GM18498 (cell line): ENCODE measurements around the gene COL1A1.

Experiments
- ATAC-seq: cut with Tn5 transposase; IDR thresholded peaks from one replicate; pipeline ENCODE4 v1.9.1; 2021; ENCODE audit warnings: mild to moderate bottlenecking, moderate library complexity; ENCODE audit not compliant: unreplicated experiment

Gene COL1A1

DNA sequence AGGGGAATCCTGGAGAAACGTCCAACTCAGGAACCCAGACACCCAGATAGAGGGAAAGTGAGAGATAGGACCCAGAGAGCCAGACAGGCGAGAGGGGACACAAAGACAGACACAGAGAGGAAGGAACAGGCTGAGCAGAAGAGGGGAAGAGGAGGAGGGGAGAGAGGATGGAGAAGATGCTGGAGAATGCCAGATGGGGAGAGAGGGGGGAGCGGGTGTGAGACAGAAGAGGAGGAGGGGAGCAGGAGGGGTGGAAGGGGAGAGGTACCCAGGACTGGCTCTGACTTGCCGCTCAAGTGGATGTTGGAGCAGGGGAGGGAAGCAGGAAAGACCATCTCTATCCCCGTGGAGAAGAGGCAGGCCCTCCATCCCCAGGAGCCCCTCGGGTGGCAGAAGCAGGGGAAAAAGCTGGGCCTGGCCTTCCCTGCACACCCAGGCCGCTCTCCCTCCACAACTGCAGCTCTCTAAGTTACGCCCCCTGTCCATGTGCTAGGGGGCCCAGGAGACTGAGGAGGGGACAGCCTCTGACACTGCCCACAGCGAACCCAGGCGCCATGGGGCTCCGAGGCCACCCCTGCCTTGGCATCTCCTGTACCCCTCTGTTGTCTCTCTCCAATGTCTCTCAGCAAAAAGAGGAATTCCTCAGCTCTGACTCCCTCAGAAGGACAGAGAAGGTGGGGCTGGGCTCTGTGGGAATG lies 55.8 kb downstream of the COL1A1 start:
- no peak for ATAC-seq

DNA sequence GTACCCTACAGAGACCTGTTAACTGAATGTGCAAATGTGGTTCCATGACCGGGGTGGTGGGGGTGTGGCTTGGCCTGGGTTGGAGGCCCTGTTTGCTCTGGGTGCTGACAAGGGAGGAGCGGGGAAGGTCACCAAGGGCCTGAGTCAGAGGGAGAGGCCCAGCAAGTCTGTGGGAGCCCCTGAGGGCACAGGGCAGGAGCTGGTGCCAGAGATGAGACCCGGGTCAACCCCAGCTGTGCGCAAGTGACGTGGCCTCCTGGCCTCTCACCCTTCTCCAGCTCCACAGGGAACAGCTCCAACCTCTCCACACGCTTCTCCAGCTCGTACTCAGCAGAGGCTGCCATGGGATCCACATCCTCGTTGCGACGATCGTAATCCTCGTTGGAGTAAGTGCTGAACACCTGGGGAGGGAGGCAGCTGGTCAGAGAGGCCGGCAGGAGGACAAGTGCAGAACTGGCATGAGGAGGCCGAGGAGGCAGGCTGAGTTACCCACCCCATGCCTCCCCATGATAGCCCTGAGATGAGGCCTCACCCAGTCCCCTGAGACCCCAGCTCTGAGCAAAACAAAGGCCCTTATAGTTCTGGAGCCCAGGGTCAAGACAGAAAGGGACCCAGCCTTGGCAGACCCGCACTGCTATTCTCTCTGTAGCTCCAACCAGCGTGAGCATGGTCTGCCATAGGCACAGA lies 56.4 kb downstream of the COL1A1 start:
- ATAC-seq: no peak

DNA sequence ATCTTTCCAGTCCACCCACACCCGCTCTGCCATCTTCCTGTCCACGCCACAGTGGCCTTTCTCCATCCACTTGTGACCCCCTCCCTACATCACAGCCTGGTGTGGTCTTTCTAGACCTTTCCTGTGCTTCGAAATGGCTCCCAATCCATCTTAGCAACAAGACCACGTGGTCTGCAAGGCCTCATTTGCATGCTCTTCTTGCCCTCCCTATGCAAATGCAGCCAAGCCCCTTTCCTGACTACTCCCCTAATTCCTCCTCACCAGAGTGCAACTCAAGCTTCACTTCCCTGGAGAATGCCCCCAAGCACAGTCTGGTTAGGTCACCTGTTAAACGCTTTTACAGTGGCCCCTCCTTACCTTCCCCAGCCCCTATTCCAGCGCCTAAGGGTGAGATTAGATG lies 57.1 kb downstream of the COL1A1 start:
- ATAC-seq: no peak

DNA sequence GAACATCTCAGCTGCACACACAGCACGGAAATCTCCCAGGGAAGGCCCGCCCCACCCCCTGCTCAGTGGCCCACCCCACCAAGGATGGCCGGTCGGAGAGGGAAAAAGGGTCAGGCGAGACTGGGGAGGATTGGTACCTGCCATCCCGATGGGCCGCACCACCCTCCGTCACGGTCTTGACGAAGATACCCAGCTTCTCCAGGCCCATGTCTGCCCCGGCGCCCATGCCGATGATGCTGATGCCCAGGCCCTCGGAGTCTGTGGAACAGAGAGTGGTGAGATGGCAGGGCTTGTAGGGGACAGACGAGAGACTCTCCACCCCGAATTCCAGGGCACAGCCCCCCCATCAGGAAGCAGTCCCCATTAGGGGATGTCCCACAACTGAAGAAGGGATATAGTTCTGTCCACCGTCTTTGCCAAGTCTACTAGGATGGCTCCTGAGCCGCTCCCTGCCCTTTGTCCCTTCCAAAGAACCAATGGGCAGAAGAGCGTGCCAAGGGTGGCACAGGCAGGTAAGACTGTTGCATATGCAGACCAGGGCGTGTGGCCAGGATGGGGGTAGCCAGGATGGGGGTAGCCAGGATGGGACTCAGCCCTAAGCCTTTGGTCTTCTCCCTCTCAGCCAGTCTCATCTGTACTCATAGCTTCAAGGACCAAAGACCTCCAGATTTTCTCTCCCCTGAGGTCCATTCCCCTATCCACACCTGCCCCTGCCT lies 57.8 kb downstream of the COL1A1 start:
- no peak for ATAC-seq

DNA sequence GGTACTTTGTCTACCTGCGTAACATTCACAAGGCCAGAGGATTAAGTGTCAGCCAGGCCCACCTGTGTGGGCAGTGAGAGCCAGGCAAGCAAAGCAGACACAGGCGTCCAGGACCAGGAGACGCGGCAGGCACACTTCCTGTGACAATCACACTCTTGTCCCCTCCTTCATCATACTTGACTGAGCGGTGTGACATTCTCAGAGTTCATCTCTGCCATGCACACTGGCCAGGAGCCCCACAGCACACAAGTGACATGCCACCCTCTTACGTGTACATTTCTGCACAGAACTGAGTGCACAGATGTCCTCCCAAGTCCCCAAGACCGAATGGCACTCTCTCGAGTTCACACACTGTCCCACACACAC lies 59.7 kb downstream of the COL1A1 start:
- ATAC-seq: no peak

DNA sequence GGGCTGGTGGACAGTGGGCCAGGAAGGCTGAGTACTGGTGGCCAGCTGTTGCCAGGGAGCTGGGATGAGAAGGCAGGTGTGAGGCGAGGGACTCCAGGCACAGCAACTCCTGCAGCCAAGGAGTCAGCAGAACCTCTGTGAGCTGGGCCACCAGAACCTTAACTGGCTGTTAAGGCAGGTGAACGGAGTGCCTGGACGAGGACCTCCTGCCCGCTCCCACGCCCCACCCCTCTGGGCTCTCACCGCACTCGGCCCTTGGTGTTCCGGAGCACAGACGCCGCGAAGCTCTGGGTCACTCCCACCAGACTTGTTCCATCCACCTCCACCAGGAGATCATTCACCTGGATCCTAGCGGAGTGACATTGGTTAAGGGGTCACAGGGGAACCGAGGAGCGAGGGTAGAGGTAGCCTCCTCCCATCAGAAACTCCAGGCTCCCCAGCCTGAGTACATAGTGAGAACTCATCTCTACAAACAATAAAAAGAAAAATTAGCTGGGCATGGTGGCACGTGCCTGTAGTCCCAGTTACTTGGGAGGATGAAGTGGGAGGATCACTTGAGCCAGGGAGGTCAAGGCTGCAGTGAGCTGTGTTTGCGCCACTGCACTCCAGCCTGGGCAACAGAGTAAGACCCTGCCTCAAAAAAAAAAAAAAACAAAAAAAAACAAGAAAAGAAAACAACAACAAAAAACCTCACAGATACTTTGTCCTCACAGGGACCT lies 60.2 kb downstream of the COL1A1 start:
- ATAC-seq: no peak

DNA sequence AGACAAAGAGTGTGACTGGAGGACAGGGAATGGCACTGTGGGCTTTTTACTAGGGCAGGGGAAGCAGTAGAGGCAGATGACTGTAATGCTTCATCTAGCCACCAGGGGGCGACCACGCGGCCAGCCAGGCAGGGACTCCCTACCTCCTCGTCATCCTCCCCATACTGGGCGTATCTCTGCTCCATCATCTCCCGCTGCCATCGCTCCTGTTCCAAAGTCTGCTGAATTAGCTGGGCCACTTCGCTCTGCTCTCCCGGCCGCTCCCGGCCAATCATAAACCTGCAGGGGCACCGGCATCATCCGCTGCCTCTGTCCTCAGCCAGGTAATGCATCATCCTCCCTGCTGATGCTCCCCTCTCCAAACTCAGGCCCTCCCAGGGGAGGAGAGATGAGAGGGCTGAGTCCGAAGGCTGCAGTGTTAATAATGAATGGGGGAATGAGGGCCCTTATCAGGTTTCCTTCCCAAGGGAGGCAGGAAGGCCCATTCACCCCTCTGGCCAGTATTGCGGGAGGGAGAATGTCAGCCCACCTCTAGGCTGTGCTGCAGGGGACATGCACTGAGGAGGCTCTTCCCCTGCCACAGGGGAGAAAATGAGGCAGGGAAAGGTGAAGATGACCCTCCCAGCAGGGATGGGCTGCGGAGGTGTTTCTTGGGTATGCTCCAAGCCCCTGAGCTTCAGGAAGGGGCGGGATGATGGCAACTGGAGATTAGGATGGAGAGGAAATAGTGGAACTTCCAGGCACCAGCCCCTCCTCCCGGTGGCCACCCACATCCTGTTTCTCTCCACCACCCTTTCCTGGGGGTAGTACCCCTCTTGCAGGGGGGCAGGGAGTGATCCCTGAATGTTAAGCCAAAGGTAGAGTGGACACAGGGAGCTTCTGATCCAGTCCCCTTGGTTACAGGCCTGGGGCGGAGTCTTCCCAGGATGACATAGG lies 61.2 kb downstream of the COL1A1 start:
- peak; percentile 62 for ATAC-seq

DNA sequence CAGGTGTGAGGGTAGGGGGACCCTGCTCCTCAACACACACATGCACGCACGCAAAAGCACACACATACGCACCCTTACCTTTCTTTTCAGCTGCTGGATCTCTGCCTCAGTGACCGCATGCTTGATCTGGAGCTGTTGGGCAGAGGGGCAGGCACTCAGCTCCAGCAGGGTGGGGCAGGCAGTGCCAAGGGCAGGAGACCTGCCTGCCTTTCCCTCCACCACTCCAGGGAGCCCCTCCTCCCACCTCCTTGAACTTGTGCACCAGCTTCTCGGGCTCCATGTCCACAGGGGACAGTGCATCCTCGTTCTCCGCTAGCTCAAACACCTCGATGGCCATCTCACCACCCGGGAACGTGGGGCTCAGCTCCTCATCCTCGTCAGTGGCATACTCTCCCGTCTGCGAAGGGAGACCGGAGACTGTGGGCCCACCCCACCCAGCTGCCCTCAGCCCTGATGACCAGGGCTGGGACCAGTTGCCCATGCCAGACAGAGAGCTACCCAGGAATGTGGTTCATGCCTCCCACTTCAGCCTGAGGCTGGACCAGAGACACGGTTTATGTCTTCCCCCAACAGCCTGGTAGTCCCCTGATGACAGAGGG lies 62.1 kb downstream of the COL1A1 start:
- no peak for ATAC-seq

DNA sequence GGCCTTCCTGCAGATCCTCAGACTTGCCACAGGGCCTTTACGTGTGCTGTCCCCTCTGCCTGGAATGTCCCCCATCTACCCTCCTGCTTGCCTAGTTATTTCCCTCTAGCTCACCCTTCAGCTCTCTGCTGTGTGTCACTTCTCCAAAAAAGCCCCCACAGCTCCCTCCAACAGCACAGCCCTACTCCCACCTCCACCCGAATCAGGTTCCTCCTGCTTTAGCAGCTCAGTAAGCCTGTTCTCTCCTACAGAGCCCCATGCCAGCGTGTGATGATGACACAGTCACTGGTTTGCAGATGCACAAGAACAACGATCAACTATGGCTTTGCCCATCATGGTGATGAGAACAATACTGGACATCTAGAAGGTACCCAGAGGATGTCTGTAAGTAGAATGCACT lies 64.4 kb downstream of the COL1A1 start:
- ATAC-seq: no peak

DNA sequence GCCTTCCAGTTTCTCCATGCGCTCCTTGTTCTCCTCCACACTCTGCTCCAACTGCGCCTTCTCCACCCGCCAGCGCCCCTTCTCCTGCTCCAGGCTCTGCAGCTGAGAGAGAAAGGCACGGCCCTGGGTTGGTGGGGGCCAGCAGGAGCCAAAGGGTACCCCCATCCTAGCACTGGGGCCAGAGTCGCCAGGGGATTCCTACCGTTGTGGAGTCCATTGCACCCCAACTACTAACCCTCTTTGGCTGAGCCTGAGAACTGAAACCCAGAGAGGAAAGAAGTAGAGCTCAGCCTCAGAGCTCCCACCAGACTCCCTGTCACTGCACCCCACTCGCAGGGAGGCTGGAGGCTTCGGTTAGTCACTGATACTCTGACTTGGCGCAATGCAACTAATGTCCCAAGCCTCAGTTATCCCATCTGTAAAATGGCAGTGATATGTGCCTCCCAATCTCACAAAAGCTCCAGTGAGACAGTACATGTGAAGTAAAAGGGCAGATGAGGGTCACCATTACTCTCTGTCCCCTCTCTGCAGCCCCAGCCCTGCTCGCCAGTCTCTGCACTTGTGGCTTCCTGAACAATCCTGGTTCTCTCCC lies 65.2 kb downstream of the COL1A1 start:
- ATAC-seq: no peak

DNA sequence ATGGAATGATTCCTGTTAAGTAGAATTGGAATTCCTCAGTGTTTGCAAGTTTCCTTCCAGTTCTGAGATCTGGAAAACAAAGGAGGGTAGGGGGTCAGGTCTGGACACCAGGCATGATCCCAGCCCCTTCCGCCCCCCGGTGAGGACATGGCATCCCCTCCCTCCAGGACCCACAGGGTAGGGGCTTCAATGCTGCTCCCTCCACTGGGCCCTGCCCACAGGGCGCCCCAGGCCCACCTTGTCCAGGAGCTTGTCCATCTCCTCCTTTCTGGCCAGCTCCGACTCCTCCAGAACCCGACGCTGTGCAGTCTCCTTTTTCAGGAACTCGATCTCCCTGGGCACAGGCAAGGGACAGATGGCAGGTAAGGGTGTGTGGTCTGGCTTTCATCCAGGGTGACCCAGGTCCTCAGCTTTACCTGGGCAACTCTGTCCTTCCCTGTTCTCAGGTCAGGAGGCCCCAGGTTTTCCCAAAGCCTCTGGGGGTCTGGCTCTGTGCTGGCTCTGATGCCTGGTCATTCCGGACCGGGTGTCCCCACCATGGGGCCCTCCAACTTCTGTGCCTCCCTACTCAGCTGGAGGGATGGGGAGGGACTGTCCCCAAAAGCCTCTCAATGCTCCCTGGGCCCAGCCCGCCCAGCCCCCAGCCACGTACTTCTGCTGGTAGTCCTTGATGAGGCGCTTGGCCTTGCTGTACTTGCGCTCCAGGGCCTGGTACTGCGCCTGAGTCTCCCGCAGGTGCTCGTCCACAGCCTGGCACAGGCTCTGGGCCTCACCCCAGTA lies 65.9 kb downstream of the COL1A1 start:
- no peak for ATAC-seq

DNA sequence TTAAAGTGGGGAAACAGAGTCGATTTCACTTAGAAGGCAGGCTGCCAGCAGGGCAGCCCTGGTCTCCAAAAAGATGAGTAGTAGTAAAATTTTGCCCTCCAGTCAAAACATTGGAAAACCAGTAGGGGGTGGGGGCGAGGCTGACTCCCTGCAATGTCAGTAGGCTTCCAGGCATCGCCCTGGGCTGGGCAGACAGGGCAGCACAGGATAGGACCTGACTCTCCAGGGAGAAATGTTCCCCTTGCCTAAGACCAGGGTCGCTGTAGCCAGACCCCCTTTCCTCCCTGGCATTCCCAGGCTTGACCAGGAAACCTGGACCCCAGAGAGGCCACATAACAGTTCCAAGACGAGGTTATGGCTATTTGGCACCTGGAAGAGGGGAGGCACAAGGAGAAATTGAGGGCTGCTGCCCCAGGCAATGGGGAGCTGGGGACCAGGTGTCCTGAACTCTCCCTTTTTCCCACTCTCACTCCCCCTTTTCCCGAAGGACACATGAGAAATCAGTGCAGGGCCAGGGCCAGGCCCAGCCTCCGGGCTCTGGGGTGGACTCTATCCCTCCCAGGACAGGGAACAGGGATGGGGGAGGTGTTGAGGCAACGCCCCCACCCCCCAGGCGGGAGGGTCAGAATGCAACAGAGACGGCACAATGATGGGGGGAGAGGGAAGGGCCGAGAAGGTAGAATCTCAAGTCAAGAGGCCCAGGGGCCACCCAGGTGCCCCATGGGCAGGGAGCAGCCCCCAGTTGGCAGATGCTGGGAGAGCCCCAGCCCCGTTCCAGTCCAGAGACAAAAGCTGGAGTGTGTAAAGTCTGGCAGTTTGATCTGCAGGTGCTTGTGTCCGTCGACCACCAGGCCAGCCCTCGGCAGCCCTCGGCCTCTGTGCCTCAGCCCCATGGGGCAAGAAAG lies 67.0 kb downstream of the COL1A1 start:
- no peak for ATAC-seq

DNA sequence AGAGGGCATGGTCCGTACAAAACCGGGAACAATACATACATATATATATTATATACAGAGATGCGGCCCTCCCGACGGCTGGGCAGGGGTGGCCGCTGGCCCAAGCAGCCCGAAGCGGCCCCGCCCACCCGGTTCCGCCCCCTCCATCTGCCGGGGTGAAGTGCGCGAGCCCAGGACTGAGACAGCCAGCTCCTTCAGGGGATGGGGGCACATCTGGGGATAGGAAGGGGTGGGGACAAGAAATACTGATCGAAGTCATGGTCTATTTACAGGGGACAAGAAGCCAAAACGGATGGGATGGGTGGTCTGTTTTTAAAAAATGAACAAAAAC lies 67.7 kb downstream of the COL1A1 start:
- ATAC-seq: no peak
